Limb (tissue), 2 donors: ENCODE results near the gene GFRA3.
"Not testable (repeated sequence)": the region's sequence is repeated elsewhere in the genome, so short reads cannot be mapped to it uniquely, and the experiment has no call there.

Experiments
- DNase-seq, 2 donors: peaks; one replicate each; pipeline ENCODE4 v3.0.0-alpha.2; 2016; ENCODE audit errors: extremely low spot score in 2 of 2

Gene GFRA3

DNA sequence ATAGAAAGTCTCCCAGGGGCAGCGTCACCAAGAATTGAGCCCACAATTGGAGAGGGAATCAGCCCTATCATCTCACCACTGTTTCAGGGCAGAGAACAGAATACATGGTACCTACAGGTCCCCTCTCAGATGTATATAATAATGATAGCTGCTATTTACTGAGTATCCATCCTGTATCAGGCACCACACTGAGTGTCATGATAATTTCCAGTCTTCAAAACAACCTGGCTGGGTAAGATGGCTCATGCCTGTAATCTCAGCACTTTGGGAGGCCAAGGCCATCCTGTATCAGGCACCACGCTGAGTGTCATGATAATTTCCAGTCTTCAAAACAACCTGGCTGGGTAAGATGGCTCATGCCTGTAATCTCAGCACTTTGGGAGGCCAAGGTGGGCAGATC lies 26.6 kb downstream of the GFRA3 start:
- DNase-seq: not testable (repeated sequence)

GRCh38 chr5:138246822-138247221 lies 27.6 kb downstream of the GFRA3 start:
- DNase-seq: no peak

DNA sequence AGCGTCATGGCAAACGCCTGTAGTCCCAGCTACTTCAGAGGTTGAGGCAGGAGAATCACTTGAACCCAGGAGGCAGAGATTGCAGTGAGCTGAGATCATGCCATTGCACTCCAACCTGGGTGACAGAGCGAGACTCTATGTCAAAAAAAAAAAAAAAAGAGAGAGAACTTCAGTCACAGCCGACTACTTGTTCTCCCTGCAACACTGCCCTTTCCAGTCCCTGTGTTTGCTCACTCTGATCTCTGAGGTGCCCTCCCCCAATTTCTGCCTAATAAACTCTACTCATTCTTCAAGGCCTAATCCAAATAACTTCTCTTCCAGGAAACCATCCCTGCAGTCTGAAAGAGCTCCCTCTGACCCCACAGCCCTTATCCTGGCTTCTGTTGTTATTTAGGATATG lies 28.1 kb downstream of the GFRA3 start:
- DNase-seq: no peak

GRCh38 chr5:138245717-138246116 lies 28.7 kb downstream of the GFRA3 start:
- no peak for DNase-seq

DNA sequence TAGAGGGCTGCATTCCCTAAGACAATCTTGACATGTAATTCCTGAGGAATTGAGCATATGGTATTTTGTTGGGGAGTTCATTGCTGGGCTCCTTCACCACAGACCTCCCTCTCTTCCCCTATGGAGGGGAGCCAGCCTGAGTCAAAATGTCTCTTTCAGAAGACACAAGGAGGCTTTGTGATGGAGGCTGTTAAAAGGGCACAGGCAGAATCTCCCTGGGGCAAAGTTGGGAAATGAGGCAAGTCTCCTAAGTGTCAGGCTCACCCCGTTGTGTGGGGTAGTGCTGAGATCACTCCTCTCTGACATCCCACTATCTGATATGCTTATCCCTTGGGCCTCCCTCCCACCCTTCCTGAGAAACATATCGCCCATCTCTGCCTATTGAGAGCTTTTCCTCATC lies 30.6 kb downstream of the GFRA3 start:
- DNase-seq: no peak

DNA sequence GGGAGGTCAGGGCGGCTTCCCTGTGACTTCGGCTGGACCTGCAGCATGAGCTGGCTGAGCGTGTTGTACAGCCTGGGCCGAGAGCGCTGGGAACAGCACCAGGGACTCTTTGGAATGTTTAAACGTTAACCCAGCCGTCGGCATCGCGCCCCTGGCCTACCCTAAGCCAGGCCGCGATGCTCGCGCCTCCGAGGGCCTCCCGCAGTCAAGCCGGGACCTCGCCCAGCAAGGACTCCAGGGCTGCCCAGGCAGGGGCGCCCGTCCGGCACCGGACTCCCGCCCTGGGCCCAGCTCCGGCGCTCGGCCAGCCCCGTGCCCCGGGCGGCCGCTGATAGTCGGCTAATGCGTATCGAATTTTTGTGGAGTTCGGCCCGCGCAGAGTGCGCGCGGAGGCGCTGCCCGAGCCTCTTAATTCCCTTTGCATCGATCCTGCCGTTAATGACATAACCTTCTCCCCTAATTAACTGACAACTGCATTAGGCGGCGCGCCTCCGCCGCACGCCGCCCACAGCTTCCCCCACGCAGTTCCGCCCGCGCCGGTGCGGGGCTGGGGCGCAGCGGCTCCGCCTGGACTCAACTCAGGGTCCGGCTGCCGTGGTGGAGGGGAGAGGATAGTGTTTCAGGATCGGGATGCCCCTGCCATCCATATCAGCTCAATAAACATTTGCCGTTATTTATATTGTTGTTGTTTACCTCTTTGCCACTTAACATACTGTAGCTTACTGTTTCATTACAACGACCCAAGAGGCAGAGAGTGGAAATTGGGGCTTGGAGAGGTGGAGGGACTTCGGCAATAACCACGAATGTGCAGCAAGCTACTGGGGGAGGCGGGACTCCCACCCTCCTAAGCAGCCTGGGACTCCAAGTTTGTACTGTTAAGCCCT lies 32.5 kb downstream of the GFRA3 start:
- DNase-seq: peak in 1 of 2 donors; percentile 61

DNA sequence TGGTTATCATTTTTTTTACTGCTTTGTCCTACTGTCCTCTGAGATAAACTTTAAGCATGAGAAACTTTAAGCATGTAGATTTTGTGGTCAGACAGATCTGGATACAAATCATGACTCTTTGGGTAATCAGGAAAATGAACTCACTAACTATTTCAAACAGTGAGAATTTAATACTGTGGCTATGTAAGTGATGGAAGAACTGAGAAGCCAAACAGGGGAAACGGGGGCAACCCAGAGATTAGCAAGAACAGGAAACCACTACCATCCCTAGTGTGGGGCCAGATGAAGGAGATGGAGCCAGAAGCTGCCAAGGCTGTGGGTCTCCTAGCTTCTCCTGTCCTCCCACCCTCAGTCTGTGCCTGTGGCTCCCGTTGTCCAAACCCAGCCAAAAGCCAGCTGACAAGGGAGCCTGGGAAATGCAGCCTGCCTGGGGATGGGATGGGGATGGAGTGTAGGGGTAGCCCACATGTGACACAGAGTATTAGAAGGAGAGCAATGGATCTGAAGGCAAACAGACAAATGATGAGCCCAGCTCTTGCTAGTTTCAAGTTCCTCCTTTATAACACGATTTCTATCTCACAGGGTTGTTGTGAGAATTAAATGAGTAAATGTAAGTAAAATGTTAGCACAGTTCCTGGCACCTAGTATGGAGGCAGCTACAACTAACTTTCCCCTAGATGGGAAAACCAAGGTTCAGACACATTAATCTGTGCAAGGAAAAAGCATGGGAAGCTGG lies 33.6 kb downstream of the GFRA3 start:
- no peak for DNase-seq

- no peak for DNase-seq
Measured at GRCh38 chr5:138238034-138238433, 36.4 kb downstream of the GFRA3 start.

- DNase-seq: no peak
Measured at GRCh38 chr5:138234651-138235050, 39.8 kb downstream of the GFRA3 start.

- no peak for DNase-seq
Measured at GRCh38 chr5:138233280-138233679, 41.1 kb downstream of the GFRA3 start.

DNA sequence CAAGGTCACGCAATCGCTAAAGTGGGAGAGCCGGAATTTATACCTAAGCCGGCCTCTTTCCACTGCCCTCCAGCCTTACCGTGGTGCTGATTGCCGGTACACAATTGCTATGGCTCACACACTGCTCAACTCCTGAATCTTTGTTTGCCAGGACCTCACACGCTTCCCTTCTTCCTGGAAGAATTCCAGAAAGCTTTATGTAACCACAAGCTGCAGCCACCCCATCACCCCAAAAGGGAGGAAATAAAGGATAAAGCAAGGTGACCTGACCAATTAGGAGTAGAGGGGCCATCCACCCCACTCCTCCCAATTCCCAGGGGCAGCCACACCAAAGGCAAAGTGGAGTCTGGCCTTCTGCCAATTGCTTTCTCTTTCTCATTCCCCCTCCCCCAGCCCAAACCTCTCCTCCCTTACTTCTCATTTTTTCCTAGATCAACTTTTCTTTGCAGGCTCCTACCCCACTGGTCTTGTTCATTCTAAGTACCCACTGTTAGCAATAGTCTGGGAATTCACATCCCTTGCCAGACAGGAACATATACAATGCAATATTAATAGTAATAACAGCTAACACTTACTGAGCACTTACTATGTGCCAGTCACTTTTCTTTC lies 43.3 kb downstream of the GFRA3 start:
- DNase-seq: peak in 1 of 2 donors; percentile 38

DNA sequence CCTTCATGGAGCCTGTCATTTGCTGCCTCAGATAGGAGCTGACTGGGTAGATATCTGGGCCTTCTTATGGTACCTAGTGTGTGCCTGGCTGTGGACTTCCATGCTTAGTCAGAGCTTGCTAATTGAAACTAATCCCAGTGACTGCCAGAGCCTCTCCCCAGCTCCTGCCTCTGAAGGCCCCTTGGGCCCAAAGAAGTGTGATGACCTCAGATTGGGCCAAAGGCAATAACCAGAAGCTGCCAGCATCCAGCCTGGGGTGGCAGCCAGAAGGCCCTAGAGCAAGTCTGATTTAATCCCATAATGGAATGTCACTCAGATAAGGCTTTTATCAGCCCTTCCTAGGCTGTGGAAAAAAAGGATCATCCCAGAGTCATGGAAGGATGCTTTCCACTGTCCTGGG lies 44.2 kb downstream of the GFRA3 start:
- DNase-seq: no peak

GRCh38 chr5:138229387-138229786 lies 45.0 kb downstream of the GFRA3 start:
- no peak for DNase-seq

- no peak for DNase-seq
Measured at GRCh38 chr5:138226910-138227309, 47.5 kb downstream of the GFRA3 start.

DNA sequence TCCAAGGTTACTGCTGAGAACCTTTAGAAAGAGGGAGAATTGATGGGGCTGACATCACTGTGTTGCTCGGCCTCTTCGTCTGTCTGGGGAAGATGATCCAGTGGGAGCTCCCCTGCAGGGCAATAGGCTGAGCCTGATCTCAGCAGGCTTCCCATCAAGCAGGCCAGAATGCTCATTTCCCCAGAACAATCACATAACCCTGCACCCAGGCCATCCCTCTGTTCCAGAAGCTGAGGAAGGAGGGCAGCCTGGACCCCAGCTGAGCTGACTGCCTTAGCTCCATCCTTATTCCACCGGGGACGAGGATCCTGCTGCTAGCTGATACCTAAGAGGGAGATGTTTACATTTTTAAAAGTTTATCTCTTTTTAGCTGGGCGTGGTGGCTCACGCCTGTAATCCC lies 49.7 kb downstream of the GFRA3 start:
- no peak for DNase-seq

- no peak for DNase-seq
Measured at GRCh38 chr5:138223532-138223931, 50.9 kb downstream of the GFRA3 start.

DNA sequence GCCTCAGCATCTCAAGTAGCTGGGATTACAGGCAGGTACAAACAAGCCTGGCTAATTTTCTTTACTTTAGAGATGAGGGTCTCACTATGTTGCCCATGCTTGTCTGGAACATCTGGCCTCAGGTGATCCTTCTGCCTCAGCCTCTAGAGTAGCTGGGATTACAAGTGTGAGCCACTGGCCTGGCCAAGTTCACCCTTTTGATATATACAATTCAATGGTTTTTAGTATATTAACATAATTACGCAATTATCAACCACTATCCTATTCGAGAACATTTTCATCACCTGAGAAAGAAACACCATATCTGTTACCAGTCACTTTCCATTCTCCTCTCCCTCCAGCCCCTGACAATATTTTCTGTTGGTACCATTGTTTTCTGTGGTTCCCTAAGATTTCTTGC lies 57.6 kb downstream of the GFRA3 start:
- no peak for DNase-seq

GRCh38 chr5:138213161-138214029 lies 61.0 kb downstream of the GFRA3 start, which contains the start of gene CDC23:
Gene CDC23, minus strand, starts transcription at chr5:138213323. Its CDS starts 11 bp downstream, at chr5:138213312.
- peak; percentile 93 to 97 for DNase-seq

GRCh38 chr5:138212828-138213160 lies 61.6 kb downstream of the GFRA3 start:
- no peak for DNase-seq

DNA sequence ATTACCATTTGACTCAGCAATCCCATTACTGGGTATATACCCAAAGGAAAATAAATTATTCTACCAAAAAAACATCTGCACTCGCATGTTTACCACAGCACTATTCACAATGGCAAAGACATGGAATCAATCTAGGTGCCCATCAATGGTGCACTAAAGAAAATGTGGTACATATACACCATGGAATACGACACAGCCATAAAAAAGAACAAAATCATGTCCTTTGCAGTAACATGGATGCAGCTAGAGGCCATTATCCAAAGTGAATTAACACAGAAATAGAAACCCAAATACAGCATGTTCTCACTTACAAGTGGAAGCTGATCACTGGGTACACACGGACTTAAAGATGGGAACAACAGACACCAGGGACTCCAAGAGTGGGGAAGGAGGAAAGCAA lies 63.4 kb downstream of the GFRA3 start:
- no peak for DNase-seq
